Dermis blood vessel endothelial cell (primary cell): Measurements from ENCODE around the gene ZMIZ2. TPM values are rescaled to one million over a fixed set of nuclear protein-coding genes. Genes with fewer than 3 reads are reported as not detected.
"Not testable (repeated sequence)": the region's sequence is repeated elsewhere in the genome, so short reads cannot be mapped to it uniquely, and the experiment has no call there.

Experiments used
- DNase-seq: peaks from one replicate; pipeline ENCODE4 v3.0.0; 2010
- total RNA-seq: library from RNA; depleted of rRNA; stranded (reverse); fragments of >200 nt; gene quantifications from 2 replicates; pipeline ENCODE4 v1.2.3, GENCODE V29; 2014

Gene ZMIZ2
- total RNA-seq, 1 donor from 2014 or later: 10.6 TPM

DNA sequence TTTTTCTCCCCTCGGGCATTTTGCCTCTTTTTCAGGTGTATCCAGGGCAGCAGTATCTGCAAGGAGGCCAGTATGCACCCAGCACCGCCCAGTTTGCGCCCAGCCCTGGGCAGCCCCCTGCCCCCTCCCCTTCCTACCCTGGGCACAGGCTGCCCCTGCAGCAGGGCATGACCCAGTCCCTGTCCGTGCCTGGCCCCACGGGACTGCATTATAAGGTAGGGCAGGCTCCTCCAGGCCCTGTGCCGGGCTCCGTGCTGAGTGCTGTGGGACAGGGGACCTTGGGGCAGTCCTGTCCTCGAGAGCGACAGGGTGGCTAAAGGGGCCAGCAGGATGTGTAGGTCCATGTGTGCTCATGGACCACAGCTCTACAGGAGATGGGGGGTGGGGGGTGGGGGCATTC is 10.6 kb downstream of the ZMIZ2 start:
- DNase-seq: no peak

- no peak for DNase-seq
Measured at GRCh38 chr7:44760034-44760580, 11.5 kb downstream of the ZMIZ2 start.

GRCh38 chr7:44761207-44762161 is 12.8 kb downstream of the ZMIZ2 start:
- peak; percentile 48 for DNase-seq

DNA sequence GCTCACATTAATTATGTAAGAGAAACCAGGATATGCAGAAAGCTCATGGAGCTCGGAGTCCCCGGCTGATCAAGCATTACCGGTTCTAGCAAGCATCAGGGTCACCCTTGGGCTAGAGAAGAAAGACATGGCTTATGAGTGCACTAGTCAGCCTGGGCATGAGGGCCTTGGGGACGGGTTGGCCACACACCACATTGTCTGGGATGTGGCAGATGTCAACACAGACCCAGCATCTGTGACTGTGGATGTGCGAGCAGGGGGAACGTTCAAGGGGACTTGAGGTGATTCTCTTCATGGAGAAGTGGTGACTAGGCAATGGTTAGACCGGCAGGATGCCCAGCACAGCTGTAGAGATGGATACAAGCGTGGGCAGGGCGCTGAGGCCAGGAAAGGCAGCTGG is 13.7 kb downstream of the ZMIZ2 start:
- DNase-seq: no peak

GRCh38 chr7:44762726-44763522 is 14.3 kb downstream of the ZMIZ2 start:
- no peak for DNase-seq

GRCh38 chr7:44764081-44764480 is 15.4 kb downstream of the ZMIZ2 start:
- no peak for DNase-seq

DNA sequence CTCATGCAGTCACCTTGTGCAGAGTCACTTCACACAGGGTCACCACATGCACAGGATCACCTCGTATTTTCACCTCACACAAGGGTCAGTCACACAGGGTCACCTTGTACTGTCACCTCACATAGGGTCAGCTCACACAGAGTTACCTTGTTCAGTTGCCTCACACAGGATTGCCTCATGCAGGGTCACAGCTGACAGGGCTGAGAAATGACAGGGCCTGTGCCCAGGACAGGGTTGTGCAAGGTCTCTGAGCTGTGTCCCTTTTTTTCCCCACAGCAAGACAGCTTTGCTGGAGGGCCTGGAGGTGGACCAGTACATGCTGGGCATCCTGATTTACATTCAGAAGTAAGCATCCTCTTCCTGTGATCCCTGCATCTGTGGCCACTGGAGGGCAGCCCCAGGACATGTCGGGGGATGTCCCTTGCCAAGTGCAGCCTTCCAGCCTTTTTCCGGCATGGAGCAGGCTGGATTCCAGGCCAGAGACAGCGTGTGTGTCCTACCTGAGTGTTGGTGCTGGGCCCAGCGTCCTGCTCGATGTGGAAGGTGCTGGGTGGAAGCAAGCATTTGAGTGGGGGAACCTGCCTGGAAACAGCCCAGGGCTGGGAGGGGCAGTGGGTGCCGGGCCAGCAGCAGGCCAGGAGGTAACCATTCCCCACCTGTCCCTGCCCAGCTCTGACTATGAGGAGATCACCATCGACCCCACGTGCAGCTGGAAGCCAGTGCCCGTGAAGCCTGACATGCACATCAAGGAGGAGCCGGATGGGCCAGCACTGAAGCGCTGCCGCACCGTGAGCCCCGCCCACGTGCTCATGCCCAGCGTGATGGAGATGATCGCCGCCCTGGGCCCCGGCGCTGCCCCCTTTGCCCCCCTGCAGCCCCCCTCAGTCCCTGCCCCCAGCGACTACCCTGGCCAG is 16.3 kb downstream of the ZMIZ2 start:
- DNase-seq: peak; percentile 17

DNA sequence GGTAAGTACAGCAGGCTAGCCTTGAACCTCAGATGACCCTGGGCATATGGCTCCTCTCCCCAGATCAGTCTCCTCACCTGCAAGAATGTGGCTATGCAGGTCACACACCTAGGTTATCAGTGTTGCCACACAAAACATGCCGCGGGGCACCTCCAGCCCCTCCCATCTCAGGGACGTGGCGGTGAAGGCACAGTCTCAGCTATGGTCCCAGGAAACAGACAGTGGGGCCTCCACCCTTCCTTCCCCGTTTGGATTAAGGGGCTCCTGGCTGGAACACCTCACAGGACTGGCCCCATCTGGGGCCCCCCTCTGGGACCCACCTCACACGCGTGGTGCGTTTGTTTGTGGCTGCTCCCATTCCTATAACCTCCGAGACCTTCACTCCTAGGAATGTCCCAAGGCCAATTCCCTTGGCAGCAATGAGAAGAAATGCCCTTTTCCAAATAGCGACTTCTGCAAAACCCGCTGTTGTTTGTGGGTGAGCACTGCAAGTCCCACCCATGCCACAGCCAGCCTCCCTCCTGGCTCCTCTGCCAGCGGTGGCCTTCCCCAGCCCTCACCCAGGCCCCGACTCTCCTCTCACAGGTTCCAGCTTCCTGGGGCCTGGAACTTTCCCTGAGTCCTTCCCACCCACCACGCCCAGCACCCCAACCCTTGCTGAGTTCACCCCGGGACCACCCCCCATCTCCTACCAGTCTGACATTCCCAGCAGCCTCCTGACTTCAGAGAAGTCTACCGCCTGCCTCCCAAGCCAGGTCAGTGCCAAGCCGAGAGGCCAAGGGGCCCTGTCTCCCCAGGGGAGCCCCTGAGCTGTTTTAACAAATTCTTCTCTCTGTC is 17.1 kb downstream of the ZMIZ2 start:
- DNase-seq: no peak

- no peak for DNase-seq
Measured at GRCh38 chr7:44766416-44766801, 17.8 kb downstream of the ZMIZ2 start.

GRCh38 chr7:44767134-44767911 is 18.7 kb downstream of the ZMIZ2 start:
- no peak for DNase-seq

DNA sequence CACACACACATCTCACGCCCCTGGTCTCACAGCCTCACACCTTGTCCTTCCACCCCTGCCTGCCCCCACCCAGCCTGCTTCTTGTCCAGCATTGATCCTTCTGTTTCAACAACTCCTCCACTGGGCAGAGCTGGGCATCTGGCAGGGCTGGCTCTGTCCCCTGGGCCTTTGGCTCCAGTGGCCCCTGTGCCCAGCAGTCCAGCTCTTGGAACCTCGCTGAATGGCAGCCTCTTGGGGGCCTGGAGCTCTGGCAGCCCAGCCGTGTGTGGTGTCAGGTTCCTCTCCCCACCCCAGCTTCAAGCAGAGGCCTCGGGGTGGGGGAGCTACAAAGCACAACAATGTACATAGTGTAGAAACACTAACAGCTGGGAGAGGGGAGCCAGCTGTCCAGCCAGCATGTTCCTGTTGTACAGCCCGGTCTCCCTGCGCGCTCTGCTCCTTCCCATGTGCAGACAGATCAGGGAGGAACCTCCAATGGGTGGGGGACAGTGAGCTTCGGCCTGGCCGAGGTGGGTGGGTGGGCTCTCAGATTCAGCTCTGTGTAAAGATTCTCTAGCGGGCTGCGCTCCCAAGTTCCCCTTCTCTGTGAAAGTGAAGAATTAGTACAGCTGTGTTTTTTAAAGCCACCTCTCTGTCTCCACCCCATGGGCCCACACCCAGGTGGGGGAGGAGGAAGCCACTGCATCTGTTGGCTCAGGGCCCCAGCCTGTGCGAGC is 19.4 kb downstream of the ZMIZ2 start:
- no peak for DNase-seq

- DNase-seq: no peak
Measured at GRCh38 chr7:44768628-44769371, 20.2 kb downstream of the ZMIZ2 start.

DNA sequence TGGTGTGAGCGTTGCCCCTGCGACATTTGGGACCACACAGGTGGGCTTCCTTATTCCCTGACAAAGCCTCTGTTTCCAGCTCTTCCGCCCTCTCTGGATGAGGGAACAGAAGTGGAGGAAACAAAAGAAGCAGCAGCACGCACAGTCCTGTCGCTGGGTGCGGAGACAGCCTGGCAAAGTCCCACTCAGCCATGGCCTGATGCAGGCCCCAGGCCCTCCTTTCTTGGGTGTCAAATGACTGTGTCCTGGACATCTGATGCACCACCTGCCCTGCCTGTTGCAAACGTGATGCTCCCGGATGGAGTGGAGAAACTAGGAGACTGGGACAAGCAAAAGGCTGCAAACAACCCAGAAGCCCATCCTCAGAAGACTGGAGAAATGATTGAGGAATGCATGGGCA is 20.7 kb downstream of the ZMIZ2 start:
- DNase-seq: no peak

GRCh38 chr7:44769776-44770294 is 21.2 kb downstream of the ZMIZ2 start:
- peak; percentile 19 for DNase-seq

DNA sequence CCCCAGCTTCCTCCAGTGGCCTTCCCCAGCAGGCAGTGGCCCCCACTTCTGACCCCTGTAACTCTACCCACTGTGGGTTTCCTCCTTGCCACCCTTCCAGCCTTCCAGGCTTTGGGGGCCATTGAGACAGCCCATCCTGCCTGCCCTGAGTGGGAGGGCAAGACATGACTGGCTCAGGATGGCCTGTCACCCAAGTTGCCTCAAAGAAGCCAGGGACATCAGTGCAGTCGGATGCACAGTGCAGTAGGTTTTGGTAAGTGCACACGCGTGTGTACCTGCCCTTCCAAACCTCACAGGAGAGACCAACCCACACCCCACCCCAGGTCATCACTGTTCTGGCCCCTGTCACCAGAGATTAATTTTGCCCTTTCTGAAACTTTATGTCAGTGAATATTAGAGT is 22.7 kb downstream of the ZMIZ2 start:
- DNase-seq: no peak

DNA sequence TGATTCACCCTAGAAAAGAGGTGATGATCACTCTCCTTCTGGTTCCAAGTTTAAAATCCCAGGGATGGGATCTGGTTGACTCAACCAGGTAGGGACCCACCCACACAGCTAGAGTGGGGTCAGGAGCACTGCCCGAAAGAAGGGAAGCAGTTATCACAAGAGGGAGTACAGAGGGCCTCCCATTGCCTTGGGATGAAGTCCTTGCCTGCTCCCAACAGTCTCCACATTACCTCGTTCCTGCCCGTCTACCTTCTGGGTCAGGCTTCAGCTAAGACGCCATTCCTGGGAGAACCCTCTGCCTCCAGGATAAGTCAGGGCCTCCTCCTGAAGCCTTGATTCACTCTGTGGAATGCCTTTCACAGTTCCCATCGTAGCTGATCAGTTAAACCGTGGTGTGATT is 23.8 kb downstream of the ZMIZ2 start:
- DNase-seq: no peak

DNA sequence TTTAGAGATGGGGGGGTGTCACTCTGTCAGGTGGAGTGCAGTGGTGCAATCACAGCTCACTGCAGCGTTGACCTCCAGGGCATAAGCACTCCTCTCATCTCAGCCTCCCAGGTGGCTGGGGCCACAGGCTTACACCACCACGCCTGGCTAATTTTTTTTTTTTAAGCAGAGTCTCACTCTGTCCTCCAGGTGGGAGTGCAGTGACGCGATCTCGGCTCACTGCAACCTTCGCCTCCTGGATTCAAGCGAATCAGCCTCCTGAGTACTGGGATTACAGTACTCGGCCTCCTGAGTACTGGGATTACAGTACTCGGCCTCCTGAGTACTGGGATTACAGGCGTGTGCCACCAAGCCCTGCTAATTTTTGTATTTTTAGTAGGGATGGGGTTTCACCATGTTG is 24.2 kb downstream of the ZMIZ2 start:
- DNase-seq: no peak

DNA sequence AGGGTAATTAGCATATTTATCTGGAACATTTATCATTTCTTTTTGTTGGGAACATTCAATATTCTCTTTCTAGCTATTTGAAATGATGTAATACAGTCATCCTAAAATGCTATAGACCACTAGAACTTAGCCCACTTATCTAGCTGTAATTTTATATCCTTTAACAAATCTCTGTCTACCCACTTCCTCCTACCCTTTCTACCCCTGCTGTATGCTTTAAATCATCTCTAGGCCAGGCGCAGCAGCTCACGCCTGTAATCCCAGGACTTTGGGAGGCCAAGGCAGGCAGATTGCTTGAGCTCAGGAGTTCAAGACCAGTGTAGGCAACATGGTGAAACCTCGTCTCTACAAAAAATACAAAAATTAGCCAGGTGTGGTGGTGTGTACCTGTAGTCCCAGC is 25.8 kb downstream of the ZMIZ2 start:
- DNase-seq: not testable (repeated sequence)
